ENCODE results near the gene THNSL1.

DNA sequence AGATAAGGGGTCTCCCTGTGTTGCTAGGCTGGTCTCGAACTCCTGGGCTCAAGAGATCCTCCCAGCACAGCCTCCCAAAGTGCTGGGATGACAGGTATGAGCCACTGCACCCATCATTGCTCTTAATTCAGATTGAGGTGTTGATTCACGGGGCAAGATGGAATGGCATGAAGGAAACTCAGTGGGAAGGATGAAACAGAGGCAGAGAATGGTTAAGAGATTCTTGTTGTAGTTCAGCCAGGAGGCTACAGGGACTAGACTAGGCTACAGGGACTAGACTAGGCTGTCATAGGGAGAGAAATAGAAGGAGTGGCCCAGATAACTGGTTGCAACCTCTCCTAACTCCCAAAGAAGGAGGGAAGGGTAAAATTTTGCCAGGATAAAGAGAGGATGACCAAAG lies 48.0 kb downstream of the THNSL1 start:
- TF ChIP-seq GATA3 (IDR thresholded peaks at IDR 0.05; ENCODE audit: low read depth, low read length): no peak
- no peak for TF ChIP-seq GATA2 (IDR thresholded peaks at IDR 0.05; ENCODE audit: low read depth, low read length)
